IMR-90 (cell line): Measurements from ENCODE around the gene RDH13. TPM values are rescaled to one million over a fixed set of nuclear protein-coding genes. Genes with fewer than 3 reads are reported as not detected.

ENCODE experiments used
- ATAC-seq: fragments of 200-7000 bp; cut with Tn5 transposase; 2 replicates; pipeline ENCODE4 v1.9.1; 2020; ENCODE audit warnings: low read depth, mild to moderate bottlenecking, moderate library complexity
- BruUV-seq: library from RNA; stranded (reverse); fragments of 400-500 nt; replicated peaks from 2 replicates; lab custom pipeline; 2021; lab: Mats Ljungman, UMichigan
- CTCF ChIA-PET: fragments of 300-600 bp; formaldehyde crosslinking; extraction: SDS; loops from one replicate; lab custom pipeline; 2021; ENCODE audit warnings: antibody characterized with exemption; lab: Yijun Ruan, JAX
- POLR2A ChIA-PET: fragments of 300-600 bp; sonication (Branson Sonifier 250); formaldehyde crosslinking; loops from one replicate; lab custom pipeline; 2022; ENCODE audit warnings: antibody characterized with exemption; ENCODE audit not compliant: unreplicated experiment; lab: Charles Lee
- DNase-seq: peaks from one replicate; pipeline ENCODE4 v3.0.0; 2013
- H2AFZ ChIP-seq: replicated peaks from 2 replicates; pipeline ENCODE3; 2013; ENCODE audit warnings: low read length, mild to moderate bottlenecking; ENCODE audit not compliant: poor library complexity
- H2AK5ac ChIP-seq: 2 replicates; pipeline ENCODE4 v1.6.1; 2013; ENCODE audit warnings: low read depth, low read length, inconsistent platforms
- H2AK9ac ChIP-seq: replicated peaks from 2 replicates; pipeline ENCODE3; 2013; ENCODE audit warnings: mild to moderate bottlenecking, low read depth, low read length, moderate library complexity; ENCODE audit not compliant: poor library complexity
- H2BK120ac ChIP-seq: 2 replicates; pipeline ENCODE4 v1.6.1; 2013; ENCODE audit warnings: low read depth, low read length, inconsistent platforms
- H2BK15ac ChIP-seq: 3 replicates; pipeline ENCODE4 v1.6.1; 2013; ENCODE audit warnings: low read depth, low read length, inconsistent platforms
- H2BK20ac ChIP-seq: 2 replicates; pipeline ENCODE4 v1.6.1; 2013; ENCODE audit warnings: low read depth, mild to moderate bottlenecking, inconsistent platforms, low read length, moderate library complexity
- H2BK5ac ChIP-seq: 2 replicates; pipeline ENCODE4 v1.6.1; 2013; ENCODE audit warnings: mild to moderate bottlenecking, low read depth, low read length, inconsistent platforms; ENCODE audit not compliant: poor library complexity, severe bottlenecking
- H3K14ac ChIP-seq: replicated peaks from 2 replicates; pipeline ENCODE4 v1.6.1; 2013; ENCODE audit warnings: low read depth, low read length, inconsistent platforms
- H3K18ac ChIP-seq: 2 replicates; pipeline ENCODE4 v1.6.1; 2013; ENCODE audit warnings: low read depth, low read length, control low read depth
- H3K23ac ChIP-seq: 2 replicates; pipeline ENCODE4 v1.6.1; 2013; ENCODE audit warnings: low read depth, low read length, inconsistent platforms
- H3K27ac ChIP-seq: 2 replicates; pipeline ENCODE4 v1.5.1; 2013; ENCODE audit warnings: mild to moderate bottlenecking, control low read depth, low read length; ENCODE audit not compliant: insufficient read depth
- H3K27me3 ChIP-seq: 2 replicates; pipeline ENCODE4 v1.6.1; 2013; ENCODE audit warnings: low read length; ENCODE audit not compliant: control insufficient read depth, insufficient read depth
- H3K36me3 ChIP-seq: 2 replicates; pipeline ENCODE4 v1.6.1; 2013; ENCODE audit warnings: low read length, mixed read lengths; ENCODE audit not compliant: control insufficient read depth, insufficient read depth
- H3K4ac ChIP-seq: 2 replicates; pipeline ENCODE4 v1.6.1; 2013; ENCODE audit warnings: low read depth, low read length, inconsistent platforms
- H3K4me1 ChIP-seq: 2 replicates; pipeline ENCODE4 v1.6.1; 2013; ENCODE audit warnings: low read length, mixed read lengths; ENCODE audit not compliant: control insufficient read depth, insufficient read depth
- H3K4me2 ChIP-seq: 2 replicates; pipeline ENCODE4 v1.6.1; 2013; ENCODE audit warnings: low read depth, mild to moderate bottlenecking, control low read depth, low read length, moderate library complexity
- H3K4me3 ChIP-seq: 2 replicates; pipeline ENCODE4 v1.5.1; 2013; ENCODE audit warnings: low read depth, mild to moderate bottlenecking, control low read depth, low read length, moderate library complexity; ENCODE audit not compliant: insufficient read depth
- H3K56ac ChIP-seq: 2 replicates; pipeline ENCODE4 v1.6.1; 2013; ENCODE audit warnings: low read length, inconsistent platforms; ENCODE audit not compliant: insufficient read depth; ENCODE audit errors: extremely low read depth
- H3K79me1 ChIP-seq, 2 experiments: 2 replicates each; pipeline ENCODE4 v1.6.1; 2013; ENCODE audit warnings: low read length in 2 of 2, inconsistent platforms in 1 of 2, low read depth in 1 of 2
- H3K9ac ChIP-seq: 2 replicates; pipeline ENCODE4 v1.6.1; 2013; ENCODE audit warnings: low read depth, low read length, control low read depth
- H3K9me1 ChIP-seq: 2 replicates; pipeline ENCODE4 v1.6.1; 2013; ENCODE audit warnings: low read length, inconsistent platforms; ENCODE audit not compliant: insufficient read depth
- H3K9me3 ChIP-seq: 2 replicates; pipeline ENCODE4 v1.6.1; 2013; ENCODE audit warnings: low read length; ENCODE audit not compliant: control insufficient read depth, insufficient read depth
- H4K20me1 ChIP-seq: 2 replicates; pipeline ENCODE4 v1.6.1; 2013; ENCODE audit warnings: low read length, inconsistent platforms; ENCODE audit not compliant: insufficient read depth
- H4K5ac ChIP-seq: 2 replicates; pipeline ENCODE4 v1.6.1; 2013; ENCODE audit warnings: mild to moderate bottlenecking, low read depth, low read length, control low read depth
- H4K8ac ChIP-seq, 2 experiments: 2 replicates each; pipeline ENCODE4 v1.6.1; 2013; ENCODE audit warnings: low read depth in 2 of 2, low read length in 2 of 2, control low read depth in 1 of 2, inconsistent platforms in 1 of 2
- H4K91ac ChIP-seq: 2 replicates; pipeline ENCODE4 v1.6.1; 2013; ENCODE audit warnings: low read depth, low read length, inconsistent platforms; ENCODE audit not compliant: insufficient read depth
- CEBPB ChIP-seq: IDR thresholded peaks from 2 replicates; pipeline ENCODE4 v1.6.1; 2012; ENCODE audit warnings: low read depth, low read length, improper control_type of control experiment
- CHD1 ChIP-seq: IDR thresholded peaks from 2 replicates; pipeline ENCODE4 v1.6.1; 2012; ENCODE audit warnings: low read depth, low read length, improper control_type of control experiment
- ELK1 ChIP-seq: fragments of 150-350 bp; IDR thresholded peaks from 2 replicates; pipeline ENCODE4 v1.6.1; 2016; ENCODE audit warnings: low read depth, mild to moderate bottlenecking, low read length, moderate library complexity, borderline replicate concordance
- FOS ChIP-seq: fragments of 150-350 bp; IDR thresholded peaks from 2 replicates; pipeline ENCODE4 v1.6.1; 2016; ENCODE audit warnings: low read depth, low read length
- MAFK ChIP-seq: IDR thresholded peaks from 2 replicates; pipeline ENCODE4 v1.6.1; 2012; ENCODE audit warnings: low read depth, low read length, improper control_type of control experiment
- MXI1 ChIP-seq: IDR thresholded peaks from 2 replicates; pipeline ENCODE4 v1.6.1; 2012; ENCODE audit warnings: low read depth, mild to moderate bottlenecking, low read length, moderate library complexity, borderline replicate concordance
- NFE2L2 ChIP-seq: fragments of 150-350 bp; IDR thresholded peaks from 2 replicates; pipeline ENCODE4 v1.6.1; 2016; ENCODE audit warnings: low read depth, mild to moderate bottlenecking, low read length
- RAD21 ChIP-seq: IDR thresholded peaks from 2 replicates; pipeline ENCODE4 v1.6.1; 2012; ENCODE audit warnings: low read length, improper control_type of control experiment
- RFX5 ChIP-seq: IDR thresholded peaks from 2 replicates; pipeline ENCODE4 v1.8.0; 2012; ENCODE audit warnings: low read depth, mild to moderate bottlenecking, low read length, moderate library complexity
- SMC3 ChIP-seq: fragments of 150-350 bp; IDR thresholded peaks from 2 replicates; pipeline ENCODE4 v1.6.1; 2016; ENCODE audit warnings: low read depth, mild to moderate bottlenecking, antibody characterized with exemption, low read length, moderate library complexity
- WGBS, 2 experiments: methylation state at CpG; one replicate each; pipeline versions ENCODE4 v1.1.5 to v1.1.7; 2013; ENCODE audit warnings: missing lambda C conversion rate in 2 of 2; ENCODE audit not compliant: insufficient read length in 1 of 2; ENCODE audit errors: extremely low coverage in 2 of 2; 5-methylcytosine and 5-hydroxymethylcytosine counted together
- dilution Hi-C: fragments of 300-500 bp; cut with HindIII; formaldehyde crosslinking; loops from one replicate; pipeline ENCODE4 v1.14.3; 2018; ENCODE audit warnings: low sequenced_read_pairs; ENCODE audit not compliant: unreplicated experiment
- in situ Hi-C: fragments of 300-500 bp; cut with MboI; formaldehyde crosslinking; loops from 3 replicates; pipeline ENCODE4 v1.14.3; 2019; ENCODE audit warnings: low sequenced_read_pairs, inconsistent platforms, mixed read lengths
- intact Hi-C: fragments of 100-400 bp; cut with micrococcal nuclease; formaldehyde crosslinking; loops from 2 replicates; pipeline ENCODE4 v1.10.0; 2022
- polyA plus RNA-seq, 3 experiments: library from polyadenylated mRNA; depleted of rRNA; stranded (reverse); fragments of >200 nt; gene quantifications; 2 replicates each; pipeline ENCODE4 v1.2.3, GENCODE V29; 2012; ENCODE audit warnings: low replicate concordance in 1 of 3
- total RNA-seq: library from RNA; depleted of rRNA; stranded (reverse); fragments of >200 nt; gene quantifications from 2 replicates; pipeline ENCODE4 v1.2.3, GENCODE V29; 2012

RDH13 gene
- total and polyA plus RNA-seq, 2 of the 4 experiments (the other 2 are of a cell fraction): 7.5 to 7.8 TPM

GRCh38 chr19:55096061-55096701 is 33.2 kb upstream of the RDH13 start:
- no peak overlapping the region for H2BK15ac ChIP-seq
- H3K4me1 ChIP-seq: no peaks in the 10 kb centered on the region
- ChIA-PET CTCF (no interaction called here), POLR2A (no interaction called here)
- no peak overlapping the region for H3K9ac ChIP-seq
- H3K27ac ChIP-seq: no peak overlapping the region
- H3K4me3 ChIP-seq: no peak overlapping the region
- no peak overlapping the region for H3K4me2 ChIP-seq
- no peak overlapping the region for H2BK5ac ChIP-seq
- dilution Hi-C loops (no loop called here), intact Hi-C loops (no loop called here), in situ Hi-C loops (no loop called here)
- H3K9me3 ChIP-seq: no peaks in the 10 kb centered on the region
- H3K27me3 ChIP-seq: no peaks in the 10 kb centered on the region
- no CpG with 5 or more reads among the region's 23 CpGs for WGBS, 2 experiments
- H3K56ac ChIP-seq: no peak overlapping the region
- no peak for DNase-seq
- no peak overlapping the region for H3K14ac ChIP-seq
- no peak overlapping the region for H4K5ac ChIP-seq
- H3K79me1 ChIP-seq: peaks cover 0 to 17% of the 10 kb centered on the region in 2 experiments; a peak in 3 of 4 replicates
- H3K36me3 ChIP-seq: peaks cover 32% of the 10 kb centered on the region
- TF ChIP-seq MAFK (no peak), CEBPB (no peak), SMC3 (no peak), CHD1 (no peak), RFX5 (no peak), RAD21 (no peak), FOS (no peak), NFE2L2 (no peak), MXI1 (no peak), ELK1 (no peak)
- H3K23ac ChIP-seq: no peak overlapping the region
- no peaks in the 10 kb centered on the region for H3K9me1 ChIP-seq
- no peak overlapping the region for H3K4ac ChIP-seq
- H2BK120ac ChIP-seq: no peak overlapping the region
- H2AK5ac ChIP-seq: no peak overlapping the region
- no peak for ATAC-seq
- no peak overlapping the region for H4K8ac ChIP-seq
- no peak overlapping the region for H4K91ac ChIP-seq
- no peak overlapping the region for H2AFZ ChIP-seq
- no TSS peak for BruUV-seq
- H2AK9ac ChIP-seq: no peak overlapping the region
- no peak overlapping the region for H3K18ac ChIP-seq
- H4K20me1 ChIP-seq: peaks cover 3% of the 10 kb centered on the region
- no peak overlapping the region for H2BK20ac ChIP-seq
